Left ventricle myocardium inferior (tissue), 1 donor: ENCODE measurements around the gene GPRC5D. TPM values are rescaled to one million over a fixed set of nuclear protein-coding genes. Genes with fewer than 3 reads are reported as not detected.
A peak's percentile ranks its signal among the peaks of the same experiment; 100 is the strongest.

Source experiments
- DNase-seq: peaks from one replicate; pipeline ENCODE4 v3.0.0-alpha.2; 2020
- H3K27ac ChIP-seq: fragments of 200-600 bp; replicated peaks from 2 replicates; pipeline ENCODE4 v1.8.0; 2021
- H3K27me3 ChIP-seq: fragments of 200-600 bp; 2 replicates; pipeline ENCODE4 v1.8.0; 2021; ENCODE audit warnings: low read depth
- H3K36me3 ChIP-seq: fragments of 200-600 bp; 2 replicates; pipeline ENCODE4 v1.8.0; 2021
- H3K4me1 ChIP-seq: fragments of 200-600 bp; 2 replicates; pipeline ENCODE4 v1.8.0; 2021
- H3K4me3 ChIP-seq: fragments of 200-600 bp; 2 replicates; pipeline ENCODE4 v1.8.0; 2021; ENCODE audit warnings: mild to moderate bottlenecking, moderate library complexity
- H3K9me3 ChIP-seq: fragments of 200-600 bp; replicated peaks from 2 replicates; pipeline ENCODE4 v1.8.0; 2021
- intact Hi-C: fragments of 100-400 bp; cut with micrococcal nuclease; formaldehyde crosslinking; loops from one replicate; pipeline ENCODE4 v1.11.0; 2022
- total RNA-seq: library from RNA; stranded (reverse); fragmentation: NEBNext Ultra II Directional; extraction: Animal tissue kit (Norgen Biotek cat#: 25700); gene quantifications from one replicate; pipeline ENCODE4 v1.2.1, GENCODE V29; 2021
- TF ChIP-seq, protein P1 (sequence below): fragments of 200-600 bp; IDR thresholded peaks from 2 replicates; pipeline ENCODE4 v1.8.0; 2021; ENCODE audit warnings: antibody characterized with exemption, mild to moderate bottlenecking, borderline replicate concordance
- donor health status: DM: no; HTN: yes; CAD: no; lungs with severe emphysema.

GPRC5D gene
- total RNA-seq, 1 donor from 2014 or later = not detected

DNA sequence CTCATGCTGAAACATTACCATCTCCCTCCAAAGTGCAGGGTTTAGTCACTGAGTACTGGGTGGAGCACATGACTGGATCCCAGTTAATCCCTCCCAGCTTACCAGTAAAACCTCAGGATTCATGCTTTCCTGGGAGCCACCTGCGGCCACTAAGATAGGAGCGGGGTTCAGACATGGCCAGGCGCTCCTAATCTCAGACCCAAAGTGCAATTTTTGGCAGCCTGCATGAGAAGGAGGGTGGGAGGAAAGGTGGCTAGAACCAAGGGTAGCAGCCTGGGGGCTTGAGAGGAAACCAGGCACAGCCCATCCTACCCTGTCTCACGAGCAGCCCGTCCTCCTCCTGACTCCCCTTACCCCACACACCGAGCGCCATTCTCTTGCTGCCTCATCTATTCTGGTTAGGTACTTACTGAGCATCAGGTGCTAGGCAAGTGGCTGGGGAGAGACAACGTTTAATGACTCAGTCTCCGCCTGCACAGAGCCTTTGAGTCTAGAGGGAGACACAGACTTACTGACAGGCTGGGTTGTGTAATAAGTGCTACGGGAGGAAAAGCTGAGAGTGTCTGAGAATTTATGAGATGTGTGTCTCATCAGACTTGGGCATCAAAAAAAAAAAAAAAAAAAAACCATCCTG lies 50.7 kb downstream of the GPRC5D start:
- peak overlapping the region; percentile 69 for H3K27ac ChIP-seq
- no peaks in the 10 kb centered on the region for H3K4me1 ChIP-seq
- intact Hi-C loops = no loop called here
- no peak for DNase-seq
- TF ChIP-seq, protein P1, sequence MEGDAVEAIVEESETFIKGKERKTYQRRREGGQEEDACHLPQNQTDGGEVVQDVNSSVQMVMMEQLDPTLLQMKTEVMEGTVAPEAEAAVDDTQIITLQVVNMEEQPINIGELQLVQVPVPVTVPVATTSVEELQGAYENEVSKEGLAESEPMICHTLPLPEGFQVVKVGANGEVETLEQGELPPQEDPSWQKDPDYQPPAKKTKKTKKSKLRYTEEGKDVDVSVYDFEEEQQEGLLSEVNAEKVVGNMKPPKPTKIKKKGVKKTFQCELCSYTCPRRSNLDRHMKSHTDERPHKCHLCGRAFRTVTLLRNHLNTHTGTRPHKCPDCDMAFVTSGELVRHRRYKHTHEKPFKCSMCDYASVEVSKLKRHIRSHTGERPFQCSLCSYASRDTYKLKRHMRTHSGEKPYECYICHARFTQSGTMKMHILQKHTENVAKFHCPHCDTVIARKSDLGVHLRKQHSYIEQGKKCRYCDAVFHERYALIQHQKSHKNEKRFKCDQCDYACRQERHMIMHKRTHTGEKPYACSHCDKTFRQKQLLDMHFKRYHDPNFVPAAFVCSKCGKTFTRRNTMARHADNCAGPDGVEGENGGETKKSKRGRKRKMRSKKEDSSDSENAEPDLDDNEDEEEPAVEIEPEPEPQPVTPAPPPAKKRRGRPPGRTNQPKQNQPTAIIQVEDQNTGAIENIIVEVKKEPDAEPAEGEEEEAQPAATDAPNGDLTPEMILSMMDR = no peak
- H3K9me3 ChIP-seq = no peaks in the 10 kb centered on the region
- H3K4me3 ChIP-seq = no peak overlapping the region
- no peaks in the 10 kb centered on the region for H3K36me3 ChIP-seq
- H3K27me3 ChIP-seq = peaks cover 35% of the 10 kb centered on the region

DNA sequence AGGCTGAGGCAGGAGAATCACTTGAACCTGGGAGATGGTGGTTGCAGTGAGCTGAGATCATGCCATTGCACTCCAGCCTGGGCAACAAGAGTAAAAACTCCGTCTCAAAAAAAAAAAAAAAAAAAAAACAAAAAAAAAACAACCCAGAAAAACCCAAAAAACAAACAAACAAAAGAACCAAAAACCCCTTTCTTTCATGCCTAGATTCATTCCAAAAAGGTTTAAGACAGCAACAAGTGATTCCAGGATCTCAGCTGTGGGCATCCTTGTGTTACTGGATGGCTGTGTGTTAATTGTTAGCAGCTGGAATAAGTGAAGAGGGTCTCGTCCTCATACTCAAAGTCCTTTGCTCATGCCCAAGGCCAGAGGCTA lies 51.2 kb downstream of the GPRC5D start:
- H3K9me3 ChIP-seq = no peaks in the 10 kb centered on the region
- peaks cover 35% of the 10 kb centered on the region for H3K27me3 ChIP-seq
- intact Hi-C loops = no loop called here
- peak overlapping the region; percentile 69 for H3K27ac ChIP-seq
- no peaks in the 10 kb centered on the region for H3K36me3 ChIP-seq
- H3K4me1 ChIP-seq = no peaks in the 10 kb centered on the region
- DNase-seq = no peak
- no peak overlapping the region for H3K4me3 ChIP-seq
- TF ChIP-seq, protein P1 = no peak

DNA sequence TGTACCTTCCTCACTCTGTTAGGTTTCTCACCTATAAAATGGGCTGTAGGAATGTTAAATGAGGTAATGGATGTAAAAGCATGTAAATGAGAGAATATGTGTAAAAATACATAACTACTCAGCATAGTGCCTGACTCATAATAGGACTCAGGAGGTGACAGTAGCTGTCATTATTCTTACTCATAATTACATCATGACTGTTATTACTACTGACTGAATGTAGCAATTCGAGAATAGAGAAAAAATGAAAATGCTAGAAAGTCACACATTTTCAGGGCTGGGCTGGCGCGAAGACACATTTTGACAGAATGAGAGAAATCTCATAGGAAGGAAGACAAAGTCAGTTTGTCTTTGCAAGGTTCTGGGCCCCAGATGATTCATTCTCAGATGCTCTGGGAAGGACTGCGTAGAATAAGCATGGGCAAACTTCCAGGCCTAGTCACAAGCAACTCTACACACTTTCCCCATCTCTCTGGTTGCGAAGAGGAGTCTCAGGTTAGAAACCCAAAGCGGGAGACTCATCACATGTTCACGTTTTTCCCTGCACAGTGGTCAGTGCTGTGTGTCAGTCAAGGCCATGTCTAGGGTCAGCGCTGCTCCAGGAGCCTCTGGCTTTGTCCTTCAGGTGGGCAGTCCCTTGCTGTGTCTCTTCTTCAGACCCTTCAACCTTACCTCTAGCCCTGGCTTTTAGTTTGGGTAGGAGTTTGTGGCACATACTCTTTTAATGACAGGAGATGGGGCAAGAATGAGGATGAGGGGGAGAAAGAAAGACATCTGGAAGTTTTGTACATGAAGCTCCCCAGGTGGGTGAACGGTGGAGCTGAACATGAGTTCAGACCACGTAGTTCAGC lies 52.2 kb downstream of the GPRC5D start:
- DNase-seq = no peak
- H3K9me3 ChIP-seq = no peaks in the 10 kb centered on the region
- H3K27me3 ChIP-seq = peaks cover 39% of the 10 kb centered on the region
- intact Hi-C loops = no loop called here
- peak overlapping the region; percentile 69 for H3K27ac ChIP-seq
- no peaks in the 10 kb centered on the region for H3K36me3 ChIP-seq
- H3K4me1 ChIP-seq = no peaks in the 10 kb centered on the region
- no peak overlapping the region for H3K4me3 ChIP-seq
- TF ChIP-seq, protein P1 = no peak

DNA sequence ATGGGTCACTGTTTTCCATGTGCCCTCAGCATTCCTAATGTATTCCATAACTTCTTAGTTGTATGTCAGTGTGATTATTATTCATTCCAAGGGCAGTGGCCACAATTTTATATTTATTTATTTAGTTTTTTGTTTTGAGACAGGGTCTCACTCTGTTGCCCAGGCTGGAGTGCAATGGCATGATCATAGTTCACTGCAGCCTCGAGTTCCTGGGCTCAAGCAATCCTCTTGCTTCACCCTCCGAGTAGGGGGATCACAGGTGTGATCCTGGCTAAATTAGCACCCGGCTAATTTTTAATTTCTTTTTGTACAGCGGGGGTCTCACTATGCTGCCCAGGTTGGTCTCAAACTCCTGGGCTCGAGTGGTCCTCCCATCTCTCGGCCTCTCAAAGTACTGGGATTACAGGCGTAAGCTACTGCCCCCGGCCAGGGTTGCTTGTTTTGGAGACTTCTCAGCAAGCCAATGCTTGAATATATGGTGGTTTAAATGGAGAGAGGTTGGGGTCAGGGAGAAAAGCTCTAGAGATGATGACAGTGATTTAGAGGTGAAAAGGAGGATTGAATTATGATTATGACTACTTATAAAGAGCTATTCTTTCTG lies 53.0 kb downstream of the GPRC5D start:
- H3K27me3 ChIP-seq = peaks cover 46% of the 10 kb centered on the region
- no peaks in the 10 kb centered on the region for H3K36me3 ChIP-seq
- H3K4me3 ChIP-seq = no peak overlapping the region
- TF ChIP-seq, protein P1 = no peak
- no peak for DNase-seq
- H3K27ac ChIP-seq = peak overlapping the region; percentile 19
- no peaks in the 10 kb centered on the region for H3K9me3 ChIP-seq
- intact Hi-C loops = no loop called here
- no peaks in the 10 kb centered on the region for H3K4me1 ChIP-seq

DNA sequence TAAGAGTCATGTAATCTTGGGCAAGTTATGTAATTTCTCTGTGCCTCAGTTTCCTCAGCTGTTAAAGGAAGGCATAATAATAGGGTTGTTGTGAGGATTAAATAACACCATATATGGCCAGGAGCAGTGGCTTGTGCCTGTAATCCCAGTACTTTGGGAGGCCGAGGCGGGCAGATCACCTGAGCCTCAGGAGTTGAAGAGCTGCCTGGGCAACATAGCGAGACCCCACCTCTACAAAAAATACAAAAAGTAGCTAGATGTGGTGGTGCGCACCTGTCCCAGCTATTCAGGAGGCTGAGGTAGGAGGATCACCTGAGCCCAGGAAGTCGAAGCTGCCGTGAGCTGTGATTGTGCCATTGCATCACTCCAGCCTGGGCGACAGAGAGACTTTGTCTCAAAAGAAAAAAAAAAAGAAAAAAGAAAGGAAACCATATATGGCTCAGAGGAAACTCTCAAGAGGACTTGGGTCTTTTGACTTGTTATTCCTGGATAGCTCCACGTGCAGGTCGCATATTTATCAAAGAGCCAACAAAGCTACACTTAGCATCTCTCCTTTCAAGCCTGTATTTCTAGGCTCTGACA lies 53.7 kb downstream of the GPRC5D start:
- TF ChIP-seq, protein P1 = no peak
- Histone ChIP-seq H3K36me3 (no peaks in the 10 kb centered on the region), H3K27ac (no peak overlapping the region), H3K9me3 (no peaks in the 10 kb centered on the region), H3K4me3 (no peak overlapping the region), H3K27me3 (peaks cover 53% of the 10 kb centered on the region), H3K4me1 (no peaks in the 10 kb centered on the region)
- DNase-seq = no peak
- intact Hi-C loops = no loop called here
